Breast epithelium (tissue), 3 donors: Measurements from ENCODE around the gene UBE2N.

Experiments used
- CTCF ChIP-seq, 3 donors: fragments of 450-650 bp; IDR thresholded peaks; one replicate each; pipeline ENCODE4 v1.5.1; 2016 to 2017; ENCODE audit warnings: antibody characterized with exemption in 3 of 3, mild to moderate bottlenecking in 3 of 3, moderate library complexity in 3 of 3
- POLR2A ChIP-seq: fragments of 450-650 bp; IDR thresholded peaks from one replicate; pipeline ENCODE4 v1.6.1; 2016; ENCODE audit warnings: antibody characterized with exemption, mild to moderate bottlenecking, moderate library complexity

DNA sequence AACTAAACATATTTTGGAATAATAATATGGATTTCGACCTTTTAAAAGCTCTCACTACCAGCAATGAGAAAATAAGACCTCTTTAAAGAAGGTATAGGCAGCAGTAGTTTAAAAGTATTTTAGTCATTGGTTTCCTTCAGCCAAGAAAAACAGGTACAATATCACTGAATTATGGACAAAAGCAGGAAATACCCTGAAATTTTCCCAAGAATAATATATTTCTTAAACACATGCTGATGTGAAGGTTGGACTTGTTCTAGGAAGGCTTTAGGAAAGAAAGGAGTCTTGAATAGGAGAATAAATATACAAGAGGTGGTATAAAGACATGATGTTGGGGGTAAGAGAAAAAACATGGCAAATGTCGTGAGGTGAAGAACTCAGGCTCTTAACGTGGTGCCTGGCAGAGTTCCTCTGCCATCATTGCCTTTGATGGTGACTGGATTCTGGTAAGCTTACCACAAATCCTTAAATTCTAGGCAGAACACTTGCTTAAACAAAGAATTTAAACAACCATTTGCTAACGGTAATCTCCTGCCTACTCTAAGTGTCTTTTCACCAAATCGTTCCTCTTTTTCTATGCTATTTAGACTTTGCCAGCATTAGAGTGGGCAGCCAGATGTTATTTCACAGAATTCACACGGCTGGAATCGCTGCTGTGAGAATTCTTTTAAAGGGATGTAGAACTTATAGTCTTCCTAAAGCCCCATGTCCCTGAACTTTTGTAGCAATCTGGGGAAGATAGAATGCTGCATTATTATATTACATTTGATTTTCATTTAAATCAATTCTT is 75.9 kb downstream of the UBE2N start:
- no peak for TF ChIP-seq CTCF (IDR thresholded peaks at IDR 0.05)
- TF ChIP-seq POLR2A: no peak
